IMR-90 (cell line): ENCODE results near the gene BCL2L11. TPM values are rescaled to one million over a fixed set of nuclear protein-coding genes. Genes with fewer than 3 reads are reported as not detected.

Experiments used
- ATAC-seq: fragments of 200-7000 bp; cut with Tn5 transposase; 2 replicates; pipeline ENCODE4 v1.9.1; 2020; ENCODE audit warnings: low read depth, mild to moderate bottlenecking, moderate library complexity
- BruUV-seq: library from RNA; stranded (reverse); fragments of 400-500 nt; replicated peaks from 2 replicates; lab custom pipeline; 2021; lab: Mats Ljungman, UMichigan
- CTCF ChIA-PET: fragments of 300-600 bp; formaldehyde crosslinking; extraction: SDS; loops from one replicate; lab custom pipeline; 2021; ENCODE audit warnings: antibody characterized with exemption; lab: Yijun Ruan, JAX
- POLR2A ChIA-PET: fragments of 300-600 bp; sonication (Branson Sonifier 250); formaldehyde crosslinking; loops from one replicate; lab custom pipeline; 2022; ENCODE audit warnings: antibody characterized with exemption; ENCODE audit not compliant: unreplicated experiment; lab: Charles Lee
- DNase-seq: peaks from one replicate; pipeline ENCODE4 v3.0.0; 2013
- H2AFZ ChIP-seq: replicated peaks from 2 replicates; pipeline ENCODE3; 2013; ENCODE audit warnings: low read length, mild to moderate bottlenecking; ENCODE audit not compliant: poor library complexity
- H2AK5ac ChIP-seq: 2 replicates; pipeline ENCODE4 v1.6.1; 2013; ENCODE audit warnings: low read depth, low read length, inconsistent platforms
- H2AK9ac ChIP-seq: replicated peaks from 2 replicates; pipeline ENCODE3; 2013; ENCODE audit warnings: mild to moderate bottlenecking, low read depth, low read length, moderate library complexity; ENCODE audit not compliant: poor library complexity
- H2BK120ac ChIP-seq: 2 replicates; pipeline ENCODE4 v1.6.1; 2013; ENCODE audit warnings: low read depth, low read length, inconsistent platforms
- H2BK15ac ChIP-seq: 3 replicates; pipeline ENCODE4 v1.6.1; 2013; ENCODE audit warnings: low read depth, low read length, inconsistent platforms
- H2BK20ac ChIP-seq: 2 replicates; pipeline ENCODE4 v1.6.1; 2013; ENCODE audit warnings: low read depth, mild to moderate bottlenecking, inconsistent platforms, low read length, moderate library complexity
- H2BK5ac ChIP-seq: 2 replicates; pipeline ENCODE4 v1.6.1; 2013; ENCODE audit warnings: mild to moderate bottlenecking, low read depth, low read length, inconsistent platforms; ENCODE audit not compliant: poor library complexity, severe bottlenecking
- H3K14ac ChIP-seq: replicated peaks from 2 replicates; pipeline ENCODE4 v1.6.1; 2013; ENCODE audit warnings: low read depth, low read length, inconsistent platforms
- H3K18ac ChIP-seq: 2 replicates; pipeline ENCODE4 v1.6.1; 2013; ENCODE audit warnings: low read depth, low read length, control low read depth
- H3K23ac ChIP-seq: 2 replicates; pipeline ENCODE4 v1.6.1; 2013; ENCODE audit warnings: low read depth, low read length, inconsistent platforms
- H3K27ac ChIP-seq: 2 replicates; pipeline ENCODE4 v1.5.1; 2013; ENCODE audit warnings: mild to moderate bottlenecking, control low read depth, low read length; ENCODE audit not compliant: insufficient read depth
- H3K27me3 ChIP-seq: 2 replicates; pipeline ENCODE4 v1.6.1; 2013; ENCODE audit warnings: low read length; ENCODE audit not compliant: control insufficient read depth, insufficient read depth
- H3K36me3 ChIP-seq: 2 replicates; pipeline ENCODE4 v1.6.1; 2013; ENCODE audit warnings: low read length, mixed read lengths; ENCODE audit not compliant: control insufficient read depth, insufficient read depth
- H3K4ac ChIP-seq: 2 replicates; pipeline ENCODE4 v1.6.1; 2013; ENCODE audit warnings: low read depth, low read length, inconsistent platforms
- H3K4me1 ChIP-seq: 2 replicates; pipeline ENCODE4 v1.6.1; 2013; ENCODE audit warnings: low read length, mixed read lengths; ENCODE audit not compliant: control insufficient read depth, insufficient read depth
- H3K4me2 ChIP-seq: 2 replicates; pipeline ENCODE4 v1.6.1; 2013; ENCODE audit warnings: low read depth, mild to moderate bottlenecking, control low read depth, low read length, moderate library complexity
- H3K4me3 ChIP-seq: 2 replicates; pipeline ENCODE4 v1.5.1; 2013; ENCODE audit warnings: low read depth, mild to moderate bottlenecking, control low read depth, low read length, moderate library complexity; ENCODE audit not compliant: insufficient read depth
- H3K56ac ChIP-seq: 2 replicates; pipeline ENCODE4 v1.6.1; 2013; ENCODE audit warnings: low read length, inconsistent platforms; ENCODE audit not compliant: insufficient read depth; ENCODE audit errors: extremely low read depth
- H3K79me1 ChIP-seq, 2 experiments: 2 replicates each; pipeline ENCODE4 v1.6.1; 2013; ENCODE audit warnings: low read length in 2 of 2, inconsistent platforms in 1 of 2, low read depth in 1 of 2
- H3K9ac ChIP-seq: 2 replicates; pipeline ENCODE4 v1.6.1; 2013; ENCODE audit warnings: low read depth, low read length, control low read depth
- H3K9me1 ChIP-seq: 2 replicates; pipeline ENCODE4 v1.6.1; 2013; ENCODE audit warnings: low read length, inconsistent platforms; ENCODE audit not compliant: insufficient read depth
- H3K9me3 ChIP-seq: 2 replicates; pipeline ENCODE4 v1.6.1; 2013; ENCODE audit warnings: low read length; ENCODE audit not compliant: control insufficient read depth, insufficient read depth
- H4K20me1 ChIP-seq: 2 replicates; pipeline ENCODE4 v1.6.1; 2013; ENCODE audit warnings: low read length, inconsistent platforms; ENCODE audit not compliant: insufficient read depth
- H4K5ac ChIP-seq: 2 replicates; pipeline ENCODE4 v1.6.1; 2013; ENCODE audit warnings: mild to moderate bottlenecking, low read depth, low read length, control low read depth
- H4K8ac ChIP-seq, 2 experiments: 2 replicates each; pipeline ENCODE4 v1.6.1; 2013; ENCODE audit warnings: low read depth in 2 of 2, low read length in 2 of 2, control low read depth in 1 of 2, inconsistent platforms in 1 of 2
- H4K91ac ChIP-seq: 2 replicates; pipeline ENCODE4 v1.6.1; 2013; ENCODE audit warnings: low read depth, low read length, inconsistent platforms; ENCODE audit not compliant: insufficient read depth
- BHLHE40 ChIP-seq: fragments of 150-350 bp; IDR thresholded peaks from 2 replicates; pipeline ENCODE4 v1.6.1; 2016; ENCODE audit warnings: mild to moderate bottlenecking, low read depth, low read length
- CEBPB ChIP-seq: IDR thresholded peaks from 2 replicates; pipeline ENCODE4 v1.6.1; 2012; ENCODE audit warnings: low read depth, low read length, improper control_type of control experiment
- CHD1 ChIP-seq: IDR thresholded peaks from 2 replicates; pipeline ENCODE4 v1.6.1; 2012; ENCODE audit warnings: low read depth, low read length, improper control_type of control experiment
- MAFK ChIP-seq: IDR thresholded peaks from 2 replicates; pipeline ENCODE4 v1.6.1; 2012; ENCODE audit warnings: low read depth, low read length, improper control_type of control experiment
- MAZ ChIP-seq: IDR thresholded peaks from 2 replicates; pipeline ENCODE4 v1.6.1; 2012; ENCODE audit warnings: low read depth, mild to moderate bottlenecking, low read length, improper control_type of control experiment, moderate library complexity, borderline replicate concordance
- MXI1 ChIP-seq: IDR thresholded peaks from 2 replicates; pipeline ENCODE4 v1.6.1; 2012; ENCODE audit warnings: low read depth, mild to moderate bottlenecking, low read length, moderate library complexity, borderline replicate concordance
- NFE2L2 ChIP-seq: fragments of 150-350 bp; IDR thresholded peaks from 2 replicates; pipeline ENCODE4 v1.6.1; 2016; ENCODE audit warnings: low read depth, mild to moderate bottlenecking, low read length
- RAD21 ChIP-seq: IDR thresholded peaks from 2 replicates; pipeline ENCODE4 v1.6.1; 2012; ENCODE audit warnings: low read length, improper control_type of control experiment
- RCOR1 ChIP-seq: IDR thresholded peaks from 2 replicates; pipeline ENCODE4 v1.6.1; 2012; ENCODE audit warnings: mild to moderate bottlenecking, low read length, improper control_type of control experiment; ENCODE audit not compliant: insufficient replicate concordance
- SMC3 ChIP-seq: fragments of 150-350 bp; IDR thresholded peaks from 2 replicates; pipeline ENCODE4 v1.6.1; 2016; ENCODE audit warnings: low read depth, mild to moderate bottlenecking, antibody characterized with exemption, low read length, moderate library complexity
- WGBS, 2 experiments: methylation state at CpG; one replicate each; pipeline versions ENCODE4 v1.1.5 to v1.1.7; 2013; ENCODE audit warnings: missing lambda C conversion rate in 2 of 2; ENCODE audit not compliant: insufficient read length in 1 of 2; ENCODE audit errors: extremely low coverage in 2 of 2; 5-methylcytosine and 5-hydroxymethylcytosine counted together
- dilution Hi-C: fragments of 300-500 bp; cut with HindIII; formaldehyde crosslinking; loops from one replicate; pipeline ENCODE4 v1.14.3; 2018; ENCODE audit warnings: low sequenced_read_pairs; ENCODE audit not compliant: unreplicated experiment
- in situ Hi-C: fragments of 300-500 bp; cut with MboI; formaldehyde crosslinking; loops from 3 replicates; pipeline ENCODE4 v1.14.3; 2019; ENCODE audit warnings: low sequenced_read_pairs, inconsistent platforms, mixed read lengths
- intact Hi-C: fragments of 100-400 bp; cut with micrococcal nuclease; formaldehyde crosslinking; loops from 2 replicates; pipeline ENCODE4 v1.10.0; 2022
- polyA plus RNA-seq, 3 experiments: library from polyadenylated mRNA; depleted of rRNA; stranded (reverse); fragments of >200 nt; gene quantifications; 2 replicates each; pipeline ENCODE4 v1.2.3, GENCODE V29; 2012; ENCODE audit warnings: low replicate concordance in 1 of 3
- total RNA-seq: library from RNA; depleted of rRNA; stranded (reverse); fragments of >200 nt; gene quantifications from 2 replicates; pipeline ENCODE4 v1.2.3, GENCODE V29; 2012
- TF ChIP-seq, protein P1 (sequence below): fragments of 150-350 bp; IDR thresholded peaks from 2 replicates; pipeline ENCODE4 v1.6.1; 2016; ENCODE audit warnings: low read depth, mild to moderate bottlenecking, low read length, moderate library complexity, borderline replicate concordance
- TF ChIP-seq, protein P2 (sequence below): fragments of 150-350 bp; IDR thresholded peaks from 2 replicates; pipeline ENCODE4 v1.6.1; 2017; ENCODE audit warnings: mild to moderate bottlenecking, antibody characterized with exemption, low read length, low read depth

Gene BCL2L11
- total and polyA plus RNA-seq, 2 of the 4 experiments (the other 2 are of a cell fraction): 1.1 to 1.7 TPM

GRCh38 chr2:111196435-111196834 lies 75.7 kb downstream of the BCL2L11 start:
- no peak overlapping the region for H3K56ac ChIP-seq
- no peak for TF ChIP-seq NFE2L2
- TF ChIP-seq, protein P1, sequence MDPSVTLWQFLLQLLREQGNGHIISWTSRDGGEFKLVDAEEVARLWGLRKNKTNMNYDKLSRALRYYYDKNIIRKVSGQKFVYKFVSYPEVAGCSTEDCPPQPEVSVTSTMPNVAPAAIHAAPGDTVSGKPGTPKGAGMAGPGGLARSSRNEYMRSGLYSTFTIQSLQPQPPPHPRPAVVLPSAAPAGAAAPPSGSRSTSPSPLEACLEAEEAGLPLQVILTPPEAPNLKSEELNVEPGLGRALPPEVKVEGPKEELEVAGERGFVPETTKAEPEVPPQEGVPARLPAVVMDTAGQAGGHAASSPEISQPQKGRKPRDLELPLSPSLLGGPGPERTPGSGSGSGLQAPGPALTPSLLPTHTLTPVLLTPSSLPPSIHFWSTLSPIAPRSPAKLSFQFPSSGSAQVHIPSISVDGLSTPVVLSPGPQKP: no peak
- no peak for TF ChIP-seq MXI1
- TF ChIP-seq RCOR1: no peak
- no peak for TF ChIP-seq BHLHE40
- no peak for TF ChIP-seq RAD21
- no peak for TF ChIP-seq SMC3
- no peak for TF ChIP-seq MAZ
- TF ChIP-seq MAFK: no peak
- no peak for TF ChIP-seq CHD1
- no peak for TF ChIP-seq CEBPB
- TF ChIP-seq, protein P2, sequence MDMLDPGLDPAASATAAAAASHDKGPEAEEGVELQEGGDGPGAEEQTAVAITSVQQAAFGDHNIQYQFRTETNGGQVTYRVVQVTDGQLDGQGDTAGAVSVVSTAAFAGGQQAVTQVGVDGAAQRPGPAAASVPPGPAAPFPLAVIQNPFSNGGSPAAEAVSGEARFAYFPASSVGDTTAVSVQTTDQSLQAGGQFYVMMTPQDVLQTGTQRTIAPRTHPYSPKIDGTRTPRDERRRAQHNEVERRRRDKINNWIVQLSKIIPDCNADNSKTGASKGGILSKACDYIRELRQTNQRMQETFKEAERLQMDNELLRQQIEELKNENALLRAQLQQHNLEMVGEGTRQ: no peak
- no peak overlapping the region for H4K5ac ChIP-seq
- H2BK120ac ChIP-seq: no peak overlapping the region
- H2BK15ac ChIP-seq: no peak overlapping the region
- no peak overlapping the region for H2AK9ac ChIP-seq
- H4K8ac ChIP-seq: no peak overlapping the region
- DNase-seq (no peak), ATAC-seq (no peak)
- no peak overlapping the region for H2AFZ ChIP-seq
- in situ Hi-C loops: no loop called here
- no peaks in the 10 kb centered on the region for H3K79me1 ChIP-seq
- intact Hi-C loops: no loop called here
- no peaks in the 10 kb centered on the region for H3K27me3 ChIP-seq
- H4K91ac ChIP-seq: no peak overlapping the region
- dilution Hi-C loops: no loop called here
- H3K4me3 ChIP-seq: no peak overlapping the region
- H3K9me1 ChIP-seq: no peaks in the 10 kb centered on the region; the same call in 1 of the 2 replicates
- H3K14ac ChIP-seq: no peak overlapping the region
- no peak overlapping the region for H3K27ac ChIP-seq
- H3K9me3 ChIP-seq: no peaks in the 10 kb centered on the region
- POLR2A ChIA-PET: no interaction called here
- H4K20me1 ChIP-seq: peaks cover 3% of the 10 kb centered on the region
- H3K4me2 ChIP-seq: no peak overlapping the region
- no peak overlapping the region for H3K9ac ChIP-seq
- BruUV-seq: no TSS peak
- no peak overlapping the region for H2BK20ac ChIP-seq
- CTCF ChIA-PET: no interaction called here
- no peak overlapping the region for H2AK5ac ChIP-seq
- H3K23ac ChIP-seq: no peak overlapping the region
- H3K18ac ChIP-seq: no peak overlapping the region
- H3K4me1 ChIP-seq: no peaks in the 10 kb centered on the region
- no peak overlapping the region for H3K4ac ChIP-seq
- 100% methylated on average over 3 of the region's 7 CpGs; no CpG with 5 or more reads in 1 of the 2 experiments for WGBS, 2 experiments
- no peak overlapping the region for H2BK5ac ChIP-seq
- no peaks in the 10 kb centered on the region for H3K36me3 ChIP-seq
